Stimulated activated CD4-positive, alpha-beta T cell treated with anti-CD3 and anti-CD28 coated beads, Interleukin-4, amount 100 ng/mL, for 24 hours (primary cell): Measurements from ENCODE around the gene AGAP1.

Source experiments
- DNase-seq: peaks from one replicate; pipeline ENCODE4 v3.0.0-alpha.2; 2020

The AGAP1 gene

DNA sequence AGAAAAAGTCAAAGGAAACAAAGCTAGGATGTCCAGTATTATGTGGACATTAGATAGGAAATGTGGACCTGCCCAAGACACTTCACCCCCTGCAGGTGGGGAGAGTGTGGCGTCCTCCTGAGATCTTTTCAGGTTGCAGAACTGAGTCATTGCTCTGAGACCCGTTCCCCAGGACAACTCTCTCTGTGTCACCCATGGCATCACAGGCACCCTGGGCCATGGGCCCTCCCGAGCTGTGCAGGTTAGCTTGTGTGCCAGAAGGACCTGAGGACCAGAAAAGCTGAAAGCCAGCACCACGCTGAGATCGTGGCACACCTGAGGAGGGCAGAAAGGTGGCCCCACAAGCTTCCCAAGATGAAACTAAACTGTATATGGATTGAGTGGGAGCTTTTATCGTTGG, 229.5 kb downstream of the AGAP1 start:
- no peak for DNase-seq

DNA sequence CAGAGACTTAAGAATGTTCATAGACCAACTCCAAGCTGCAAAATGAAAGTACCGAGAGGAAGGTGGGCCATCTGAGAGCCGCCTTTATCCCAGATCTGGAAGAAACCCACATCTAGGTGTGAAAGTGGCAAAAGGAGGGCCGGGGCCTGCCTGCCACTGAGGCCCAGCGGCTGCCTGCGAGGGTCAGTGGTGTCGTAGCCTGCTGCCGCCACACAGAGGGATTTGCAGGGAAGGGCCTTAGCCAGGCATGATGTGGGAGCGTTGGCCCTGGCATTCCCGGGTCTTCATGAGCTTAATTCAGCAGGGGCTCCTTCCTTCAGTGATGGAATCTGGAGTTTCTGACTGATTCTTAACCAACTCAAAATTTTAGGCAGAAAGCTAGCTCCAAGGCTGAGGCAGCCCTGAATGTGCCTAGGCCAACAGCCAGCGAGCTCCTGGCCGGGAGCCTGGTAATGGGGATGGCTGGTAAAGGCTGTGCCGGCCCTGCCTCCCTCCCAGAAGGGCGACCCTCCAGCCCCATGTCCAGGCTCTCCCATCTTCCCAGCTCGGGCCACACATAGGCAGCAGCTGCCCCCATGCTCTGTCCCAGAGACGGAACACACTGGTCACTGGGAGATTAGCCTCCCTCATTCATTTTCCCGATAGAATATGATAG, 230.1 kb downstream of the AGAP1 start:
- no peak for DNase-seq

DNA sequence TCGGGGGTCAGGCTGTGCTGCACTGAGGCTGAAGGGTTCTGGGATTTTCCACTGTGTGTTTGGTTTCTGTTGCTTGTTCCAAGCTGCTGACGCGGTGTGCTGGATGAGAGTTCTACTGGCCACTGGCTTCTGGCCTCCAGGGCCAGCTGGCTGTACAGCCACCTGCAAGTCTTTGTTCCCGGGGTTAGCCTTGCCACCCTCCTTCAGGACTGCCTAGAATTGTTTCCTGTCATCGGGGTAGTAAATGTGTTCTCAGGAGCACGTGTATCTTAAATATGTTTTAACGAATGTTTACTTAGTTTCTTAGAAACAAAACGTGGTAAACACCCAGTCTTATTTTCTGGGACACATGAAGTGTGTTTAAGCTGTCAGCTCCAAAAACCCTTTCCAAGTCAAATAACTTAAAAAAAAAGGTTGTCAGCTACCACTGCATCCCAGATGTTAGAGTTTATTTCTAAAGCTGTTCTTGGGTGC, 231.2 kb downstream of the AGAP1 start:
- no peak for DNase-seq

DNA sequence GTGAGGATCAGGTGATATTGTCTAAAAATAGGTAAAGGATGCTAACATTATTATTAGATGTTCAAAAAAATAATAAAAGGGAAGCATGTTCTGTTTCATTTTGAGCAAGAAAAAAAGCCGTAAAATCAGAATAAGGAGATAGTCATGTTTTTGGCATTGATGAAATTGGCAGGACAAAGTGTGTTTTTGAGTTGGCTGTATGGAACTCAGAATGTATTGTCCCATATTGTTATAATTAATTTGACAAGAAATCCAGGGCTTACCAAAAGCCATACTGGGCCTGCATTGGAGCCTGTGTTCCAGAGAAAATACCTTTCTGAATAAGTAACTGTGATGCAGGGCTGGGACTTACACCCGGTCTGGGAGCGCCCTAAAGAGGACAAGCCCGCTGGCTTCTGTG, 232.0 kb downstream of the AGAP1 start:
- no peak for DNase-seq

DNA sequence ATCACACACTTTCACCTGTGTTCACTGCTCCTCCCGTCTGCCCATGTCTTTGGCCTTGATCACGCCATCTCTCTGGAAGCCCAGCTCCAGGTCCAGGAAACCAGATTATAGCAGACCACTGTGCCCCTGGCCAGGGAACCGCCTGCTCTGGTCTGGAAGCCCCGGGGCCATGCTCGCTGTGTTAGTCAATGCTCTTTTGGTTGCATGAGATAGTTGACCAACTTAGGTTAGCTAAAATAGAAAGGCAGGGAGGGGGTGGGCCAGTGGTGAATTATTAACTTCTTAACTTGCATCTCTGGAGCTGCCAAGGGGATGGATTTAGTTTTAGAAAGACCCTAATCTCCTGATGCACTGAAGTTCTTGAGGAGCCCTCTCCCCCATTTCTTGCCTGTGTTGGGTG, 232.7 kb downstream of the AGAP1 start:
- no peak for DNase-seq

DNA sequence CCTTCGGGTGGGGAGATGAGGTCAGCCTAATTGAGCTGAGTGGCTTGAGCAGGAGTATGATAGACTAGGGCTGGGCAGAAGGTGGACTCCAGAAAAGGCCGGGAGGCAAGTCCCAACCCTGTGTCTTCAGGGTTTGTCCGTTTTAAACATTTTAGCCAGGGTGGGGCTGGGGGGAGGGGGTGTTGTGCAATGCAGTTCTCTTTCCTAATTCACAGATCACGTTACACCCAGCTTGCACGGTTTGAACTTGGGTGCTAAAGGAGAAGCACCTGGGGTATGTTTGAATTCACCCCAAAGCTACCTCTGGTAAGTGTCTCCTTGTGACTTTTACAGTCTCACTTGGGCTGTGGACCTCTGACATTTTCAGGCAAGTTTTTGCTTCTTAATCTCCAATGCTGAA, 233.3 kb downstream of the AGAP1 start:
- DNase-seq: no peak

DNA sequence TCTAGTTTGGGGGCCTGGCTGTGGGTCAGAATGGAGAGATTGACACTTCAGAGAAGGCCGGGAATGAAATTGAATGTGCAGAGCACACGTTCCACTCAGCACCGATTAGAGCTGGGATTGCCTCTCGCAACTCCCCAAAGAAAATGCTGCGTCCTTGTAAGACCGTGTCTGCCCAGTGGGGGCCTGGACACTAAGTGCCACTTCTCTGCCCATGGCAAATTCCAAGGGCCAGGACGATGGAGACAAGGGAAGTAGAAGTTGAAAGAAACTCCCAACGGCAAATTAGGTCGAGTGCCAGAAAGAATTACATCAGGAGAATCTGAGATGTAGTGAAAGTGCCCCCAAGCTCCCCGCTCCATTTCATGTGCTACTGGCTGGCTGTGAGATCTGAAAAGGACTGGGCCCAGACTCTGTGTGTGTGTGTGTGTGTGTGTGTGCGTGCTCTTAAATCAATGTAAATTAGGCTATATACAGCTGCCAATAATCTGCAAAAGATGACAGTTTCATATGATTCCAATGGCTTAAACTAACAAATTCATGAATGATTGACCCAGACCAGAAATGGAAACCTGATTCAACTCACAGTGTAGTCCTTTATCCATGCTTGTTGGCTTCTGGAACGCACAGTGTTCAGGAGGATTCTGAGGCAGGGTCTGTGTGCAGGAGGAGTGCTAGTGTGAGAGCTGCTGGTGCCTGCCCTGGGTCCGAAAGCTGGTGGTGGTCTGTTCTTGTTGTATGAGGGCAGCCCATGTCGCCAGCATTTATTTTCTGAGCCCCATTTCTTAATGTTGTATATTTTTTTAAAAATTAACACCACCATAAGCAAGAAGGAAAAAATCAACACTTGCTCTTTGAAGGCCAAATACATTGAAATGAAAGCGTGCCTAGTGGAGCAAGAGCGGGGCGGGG, 234.3 kb downstream of the AGAP1 start:
- DNase-seq: no peak

DNA sequence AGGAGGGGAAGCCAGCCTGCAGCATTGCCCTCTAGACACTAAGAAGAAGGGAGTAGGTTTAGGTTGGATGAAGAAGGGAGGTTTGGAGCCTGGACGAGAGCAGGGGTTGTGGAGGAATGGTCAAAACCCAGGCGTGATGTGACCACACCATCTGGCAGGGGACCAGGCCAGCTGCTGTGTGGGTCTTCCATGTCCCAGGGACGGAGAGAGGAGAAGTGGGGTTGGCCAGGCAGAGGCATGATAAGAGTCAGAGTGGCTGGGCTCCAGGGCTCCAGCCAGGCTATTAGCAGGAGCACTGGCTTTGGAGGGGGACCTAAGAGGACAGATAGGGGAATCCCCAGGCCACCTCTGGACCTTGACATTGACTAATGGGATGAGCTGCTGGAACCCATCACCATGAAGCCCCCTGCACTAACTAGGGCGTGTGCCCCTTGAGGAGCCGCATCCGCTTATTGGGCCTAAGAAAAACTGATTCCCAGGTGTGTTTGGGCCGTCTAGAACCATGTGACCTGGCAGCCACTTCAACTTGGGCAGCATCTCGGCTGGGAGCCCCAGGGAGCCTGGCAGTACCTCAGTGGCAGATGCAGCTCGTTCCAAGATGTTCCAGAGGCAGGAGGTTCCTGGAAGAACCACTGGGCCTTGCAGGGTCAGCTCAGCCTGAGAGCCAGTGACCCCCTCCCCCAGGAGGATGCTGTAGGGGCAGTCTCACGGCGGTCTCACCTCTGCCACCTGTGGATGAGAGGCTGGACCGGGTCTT, 235.1 kb downstream of the AGAP1 start:
- DNase-seq: no peak

DNA sequence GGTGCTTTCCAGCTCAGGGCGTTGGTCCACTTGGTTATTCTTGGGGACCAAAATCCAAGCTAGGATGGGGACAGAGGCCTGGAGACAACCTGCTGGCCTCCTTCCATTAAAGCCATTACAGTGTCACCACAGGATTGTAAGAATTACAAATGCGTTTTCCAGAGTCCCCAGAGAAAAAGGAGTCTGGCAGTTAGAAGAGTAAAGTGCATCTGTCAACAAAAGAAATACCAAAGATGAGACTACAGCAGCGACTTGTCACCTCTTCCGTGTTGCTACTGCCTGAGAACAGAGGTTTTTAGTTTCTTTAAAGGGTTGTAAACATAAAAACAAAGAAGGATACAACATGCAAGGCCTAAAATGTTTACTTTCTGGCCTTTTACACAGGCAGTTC, 235.7 kb downstream of the AGAP1 start:
- DNase-seq: no peak

DNA sequence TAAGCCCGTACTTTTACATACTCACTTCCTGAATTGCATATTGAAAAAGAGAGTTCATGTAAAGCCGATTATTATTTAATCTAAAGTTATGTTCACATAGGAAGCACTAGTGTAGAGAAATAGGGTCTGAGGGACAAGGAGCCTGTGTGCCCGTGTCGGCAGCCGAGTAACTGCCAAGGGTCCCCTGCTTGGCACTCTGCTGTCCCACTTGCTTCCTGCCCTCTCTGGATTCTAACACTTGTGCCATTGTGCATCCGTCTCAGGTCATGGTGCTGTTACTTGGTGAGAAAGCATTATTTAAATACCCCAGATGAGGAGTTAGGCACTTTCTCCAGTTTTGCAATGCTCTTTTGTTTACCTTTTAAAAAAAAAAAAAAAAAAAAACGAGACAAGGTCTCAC, 236.3 kb downstream of the AGAP1 start:
- no peak for DNase-seq

DNA sequence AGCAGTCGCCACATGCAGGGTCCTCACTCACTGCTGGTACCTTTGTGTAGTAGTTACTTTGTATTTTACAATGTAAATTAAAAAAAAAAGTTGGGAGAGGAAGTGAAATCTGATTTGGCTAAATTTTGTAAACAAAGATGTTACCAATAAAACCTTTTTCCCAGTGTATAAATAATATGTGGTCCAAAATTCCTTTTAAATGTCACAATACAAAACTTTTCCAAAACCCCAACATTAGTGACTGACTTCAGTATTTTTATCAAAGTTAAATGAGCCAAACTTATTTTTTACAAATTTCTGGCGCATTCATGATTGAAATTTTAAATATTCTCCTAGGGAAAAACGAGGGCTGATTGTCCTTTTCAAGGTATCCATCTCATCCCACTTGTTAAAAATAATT, 239.9 kb downstream of the AGAP1 start:
- DNase-seq: no peak

DNA sequence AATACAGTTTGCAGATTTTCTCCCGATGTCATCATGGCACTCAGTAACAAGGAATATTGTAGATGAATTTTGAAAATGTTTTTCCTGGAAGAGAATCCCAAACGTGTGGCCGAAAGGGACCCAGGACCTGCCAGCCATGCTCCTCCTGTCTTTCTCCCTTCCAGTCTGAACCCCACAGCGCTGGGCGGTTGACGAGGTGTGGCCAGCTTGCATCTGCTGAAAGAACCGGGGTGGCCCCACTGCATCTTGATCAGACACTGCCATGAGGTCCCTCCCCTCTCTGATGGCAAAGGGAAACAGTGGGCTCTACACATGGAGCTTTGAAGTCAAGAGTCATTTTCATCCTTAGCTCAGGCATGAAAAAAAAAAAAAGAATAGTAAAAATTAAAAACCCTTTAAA, 240.3 kb downstream of the AGAP1 start:
- no peak for DNase-seq

DNA sequence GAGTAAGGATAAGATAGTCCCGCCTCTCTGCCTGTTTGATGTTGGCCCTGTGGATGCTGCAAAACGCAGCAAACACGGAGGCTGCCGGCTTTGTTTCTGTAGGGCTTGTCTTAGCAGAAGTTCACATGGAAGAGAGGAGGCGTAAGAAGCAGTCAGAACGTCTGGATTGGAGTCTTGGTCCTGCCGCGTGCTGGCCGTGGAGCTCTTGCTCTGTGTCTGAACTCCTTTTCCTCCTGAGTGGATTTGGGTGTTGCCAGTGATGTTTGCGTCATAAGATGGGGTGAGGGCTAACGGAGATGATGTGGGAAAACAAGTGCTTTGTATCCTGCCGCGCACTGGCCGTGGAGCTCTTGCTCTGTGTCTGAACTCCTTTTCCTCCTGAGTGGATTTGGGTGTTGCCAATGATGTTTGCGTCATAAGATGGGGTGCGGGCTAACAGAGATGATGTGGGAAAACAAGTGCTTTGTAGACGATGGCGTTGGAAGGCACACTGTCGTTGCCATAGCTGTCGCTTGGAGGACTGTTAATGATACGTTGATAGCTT, 240.9 kb downstream of the AGAP1 start:
- no peak for DNase-seq

DNA sequence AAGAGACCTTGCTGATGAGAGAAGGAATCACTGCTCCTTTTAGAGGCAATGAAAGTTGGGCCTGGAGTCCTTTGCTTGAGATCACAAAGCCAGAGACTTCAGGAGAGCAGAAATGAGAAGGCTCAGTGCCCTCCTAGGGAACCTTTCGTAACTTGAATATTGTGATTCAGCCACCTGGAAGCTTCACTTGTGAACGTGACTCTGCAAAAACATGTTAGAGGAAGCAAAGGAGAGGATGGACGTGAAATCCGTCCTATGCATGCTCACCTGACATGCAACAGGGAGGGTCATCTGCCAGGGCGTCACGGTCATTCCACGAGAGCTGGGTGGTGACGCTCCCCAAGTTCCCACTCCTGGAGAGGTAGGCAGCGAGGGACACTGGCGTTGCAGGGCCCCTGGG, 243.6 kb downstream of the AGAP1 start:
- no peak for DNase-seq

DNA sequence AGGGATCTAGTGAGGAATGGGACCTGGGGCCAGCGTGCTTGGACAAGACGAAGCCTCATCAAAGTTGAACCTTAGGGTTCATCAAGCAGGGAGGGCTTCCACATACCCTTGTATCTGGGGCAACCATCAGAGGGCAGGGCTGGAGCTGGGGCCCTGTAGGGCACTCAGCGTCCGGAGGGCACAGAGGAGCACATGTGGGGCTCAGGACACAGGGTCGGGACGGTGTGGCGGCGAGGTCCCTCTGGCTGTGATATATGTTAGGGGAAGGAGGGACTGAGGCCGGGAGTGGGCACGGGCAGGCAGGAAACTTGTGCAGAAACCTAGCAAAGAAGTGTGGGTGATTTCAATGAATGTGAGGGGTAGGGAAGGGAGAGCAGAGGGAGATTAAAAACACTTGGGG, 244.0 kb downstream of the AGAP1 start:
- DNase-seq: no peak

DNA sequence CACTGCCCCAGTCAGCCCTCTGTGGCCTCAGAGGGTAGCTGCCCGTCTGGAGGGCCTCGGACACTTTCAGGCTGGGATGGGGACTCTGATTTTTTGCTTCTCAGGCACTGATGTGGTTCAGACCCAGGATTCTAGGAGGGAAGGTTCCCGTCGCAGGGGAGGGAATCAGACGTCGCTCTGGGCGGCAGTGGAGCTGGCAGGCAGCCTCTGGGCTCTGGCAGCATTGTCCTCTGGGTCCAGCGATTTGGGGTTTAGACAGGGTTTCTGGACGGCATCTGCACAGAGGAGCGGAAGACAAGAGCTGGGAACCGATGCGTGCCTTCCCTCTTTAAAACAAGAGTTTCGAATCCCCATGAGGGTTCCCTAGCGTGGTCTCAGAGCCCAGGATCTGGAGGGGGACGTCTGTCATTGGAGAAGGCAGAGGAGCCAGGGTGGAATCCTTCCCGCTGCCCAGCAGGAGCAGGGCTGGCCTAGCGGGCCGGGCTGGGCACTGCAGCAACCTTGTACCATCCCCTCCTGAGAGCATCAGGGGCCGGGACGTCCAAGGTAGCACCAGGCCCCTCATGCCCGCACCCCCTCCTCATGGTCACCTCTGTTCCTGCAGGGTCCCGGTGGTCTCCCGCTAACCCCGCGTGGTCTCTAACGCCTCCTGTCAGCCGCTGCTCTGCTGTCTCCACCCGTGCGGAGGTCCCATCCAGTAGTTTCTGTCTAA, 246.0 kb downstream of the AGAP1 start:
- DNase-seq: no peak

DNA sequence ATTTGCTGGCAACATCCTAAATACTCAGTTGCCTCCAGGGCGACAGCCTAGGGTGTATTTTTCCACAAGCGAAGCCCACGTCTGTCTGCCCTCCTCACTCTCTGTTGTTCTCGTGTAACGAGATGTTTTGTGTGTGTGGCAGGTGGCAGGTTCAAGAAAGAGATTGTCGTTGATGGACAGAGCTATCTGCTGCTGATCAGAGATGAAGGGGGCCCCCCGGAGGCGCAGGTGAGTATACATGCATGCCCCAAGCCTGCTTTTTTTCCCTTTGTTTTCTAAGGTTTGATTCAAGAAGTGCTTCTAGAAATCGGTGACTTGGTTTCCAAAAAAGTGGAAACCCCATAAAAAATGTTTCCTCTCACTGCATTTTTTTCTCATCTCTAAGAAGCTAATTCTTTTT, 247.0 kb downstream of the AGAP1 start:
- DNase-seq: no peak

DNA sequence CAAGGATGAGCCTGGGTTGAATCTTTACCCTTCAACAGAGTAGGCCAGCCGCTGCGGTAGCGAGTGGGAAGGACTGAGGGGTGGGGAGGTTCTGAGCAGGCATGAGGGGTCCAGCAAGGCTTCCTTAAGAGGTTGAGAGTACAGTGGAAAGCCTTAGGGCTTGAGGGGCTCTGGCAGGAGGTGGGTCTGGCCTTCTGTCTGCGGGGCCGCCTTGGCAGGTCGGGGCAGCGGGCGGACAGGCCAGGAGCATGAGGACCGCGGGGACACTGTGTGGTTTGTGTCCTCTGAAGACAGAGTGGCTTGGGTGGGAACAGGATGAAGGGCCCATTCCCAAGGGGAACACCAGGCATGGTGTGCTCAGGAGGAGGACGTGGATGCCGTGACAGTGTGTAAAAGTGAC, 250.3 kb downstream of the AGAP1 start:
- no peak for DNase-seq

DNA sequence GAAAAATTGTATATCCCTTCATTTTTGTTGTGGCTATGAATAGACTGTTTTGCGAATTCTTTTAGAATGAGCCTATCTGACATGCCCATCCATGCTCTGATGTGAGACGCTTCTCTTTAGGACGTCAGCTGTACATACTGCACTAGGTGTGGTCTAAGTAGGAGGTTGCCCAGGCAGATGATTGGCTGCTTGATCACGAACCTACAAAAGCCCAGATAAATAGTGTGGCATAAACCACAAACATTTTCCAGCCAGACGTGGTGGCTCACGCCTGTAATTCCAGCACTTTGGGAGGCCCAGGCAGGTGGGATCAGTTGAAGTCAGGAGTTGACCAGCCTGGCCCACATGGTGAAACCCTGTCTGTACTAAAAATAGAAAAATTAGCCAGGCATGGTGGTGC, 251.8 kb downstream of the AGAP1 start:
- no peak for DNase-seq

DNA sequence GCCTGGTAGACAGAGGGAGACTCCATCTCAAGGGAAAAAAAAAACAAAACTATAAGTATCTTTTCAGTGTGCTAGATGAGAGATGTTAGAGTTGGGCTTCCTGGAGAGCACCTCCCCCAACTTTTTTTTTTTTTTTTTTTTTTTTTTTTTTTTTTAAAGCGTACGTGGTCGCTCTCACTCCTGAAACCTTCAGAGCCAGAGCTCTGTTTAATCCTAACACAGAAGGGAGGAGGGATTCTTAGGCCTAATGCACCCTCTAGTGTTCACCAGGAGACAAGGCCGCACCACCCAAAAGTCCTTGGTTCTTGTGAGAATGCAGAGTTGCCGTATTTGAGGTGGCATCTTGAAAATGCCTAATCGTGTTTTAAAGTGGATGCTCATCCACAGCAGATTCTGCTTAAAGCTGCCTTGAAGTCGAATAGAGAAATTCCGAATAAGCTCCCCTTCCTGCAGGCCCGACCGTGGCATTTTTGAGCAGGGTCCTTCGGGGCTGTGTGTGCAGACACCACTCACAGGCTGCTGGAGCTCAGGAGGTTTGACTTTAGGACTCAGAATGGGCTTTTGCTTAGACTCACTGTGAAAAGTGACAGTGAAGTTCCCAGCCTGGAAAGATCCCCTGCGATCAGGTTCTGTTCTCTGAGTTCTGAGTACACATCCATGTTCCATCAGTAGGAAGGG, 252.6 kb downstream of the AGAP1 start:
- peak; percentile 48 for DNase-seq

DNA sequence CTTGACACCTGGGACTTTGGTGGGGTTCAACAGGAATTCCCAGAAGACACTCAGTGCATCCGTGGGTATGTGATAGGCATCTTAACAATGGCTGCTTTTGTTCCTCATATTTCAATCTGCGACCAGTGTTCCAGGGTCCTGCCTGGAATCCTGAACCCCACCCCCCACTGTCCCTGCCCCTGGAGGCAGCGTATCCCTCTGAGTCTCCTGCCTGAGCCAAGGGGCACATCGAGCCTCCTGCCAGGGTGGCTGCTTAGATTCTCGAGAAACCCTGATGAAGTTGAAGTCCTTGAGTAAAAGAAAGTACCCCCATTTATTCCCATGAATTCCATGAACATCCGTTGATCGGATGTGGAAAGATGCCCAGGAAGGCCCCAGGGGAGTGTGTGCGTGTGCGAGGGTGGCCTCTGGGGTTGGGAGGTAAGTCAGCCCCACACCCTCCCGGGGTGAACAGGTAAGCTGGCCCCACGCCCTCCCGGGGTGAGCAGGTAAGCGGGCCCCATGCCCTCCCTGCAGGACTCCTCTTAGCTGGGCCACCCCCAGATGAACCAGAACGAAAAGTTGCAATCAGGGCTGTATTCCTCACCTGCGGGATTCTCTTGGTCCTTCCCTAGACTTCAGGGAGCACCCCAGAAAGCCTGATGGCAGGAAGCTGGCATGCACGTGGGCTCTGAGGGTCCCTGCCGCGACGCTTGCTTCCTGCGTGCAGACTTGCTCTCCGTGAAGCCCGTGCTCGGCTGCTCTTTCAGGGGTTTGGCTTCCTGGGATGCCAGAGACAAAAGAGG, 253.3 kb downstream of the AGAP1 start:
- DNase-seq: no peak

DNA sequence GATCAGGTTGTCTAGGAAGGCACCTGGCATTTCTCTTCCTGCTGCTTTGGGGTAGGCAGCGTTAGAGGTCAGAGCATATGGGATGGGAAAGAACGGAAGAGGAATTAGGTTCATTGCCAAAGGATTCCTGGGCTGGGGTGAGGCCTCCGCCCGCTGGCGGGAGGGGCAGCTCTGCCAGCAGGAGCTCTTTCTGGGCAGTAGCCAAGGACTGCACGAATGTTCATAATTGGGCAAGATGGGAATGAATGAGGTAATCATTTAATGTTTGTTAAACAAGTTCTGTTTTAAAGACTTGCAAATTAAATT, 253.9 kb downstream of the AGAP1 start:
- DNase-seq: no peak
